HFFc6 (cell line): Measurements from ENCODE around the gene MRPL12. TPM values are rescaled to one million over a fixed set of nuclear protein-coding genes. Genes with fewer than 3 reads are reported as not detected.
"Not testable (repeated sequence)": the region's sequence is repeated elsewhere in the genome, so short reads cannot be mapped to it uniquely, and the experiment has no call there.

ENCODE experiments used
- DNase-seq: peaks from one replicate; pipeline ENCODE4 v3.0.0-alpha.2; 2018
- H3K27ac Mint-ChIP-seq: 2 replicates; pipeline ENCODE4 v1.8.0; 2020; ENCODE audit warnings: mild to moderate bottlenecking, mixed read lengths
- H3K27me3 Mint-ChIP-seq: 2 replicates; pipeline ENCODE4 v1.8.0; 2021; ENCODE audit warnings: mild to moderate bottlenecking, moderate library complexity, mixed read lengths; ENCODE audit not compliant: insufficient read depth
- H3K36me3 Mint-ChIP-seq: 2 replicates; pipeline ENCODE4 v1.8.0; 2021; ENCODE audit warnings: low read depth, mixed read lengths
- H3K4me1 Mint-ChIP-seq: 2 replicates; pipeline ENCODE4 v1.8.0; 2020; ENCODE audit warnings: low read depth, mixed read lengths
- H3K4me3 Mint-ChIP-seq: 2 replicates; pipeline ENCODE4 v1.8.0; 2020; ENCODE audit warnings: mild to moderate bottlenecking, moderate library complexity, mixed read lengths
- H3K9me3 Mint-ChIP-seq: 2 replicates; pipeline ENCODE4 v1.8.0; 2020; ENCODE audit warnings: mild to moderate bottlenecking, mixed read lengths
- total RNA-seq, 6 experiments: library from RNA; stranded (reverse); fragmentation: NEBNext Ultra II Directional; extraction: Animal tissue kit (Norgen Biotek cat#: 25700); gene quantifications; 2 replicates in 1 of 6; 3 replicates in 5 of 6; pipeline ENCODE4 v1.2.3, GENCODE V29; 2021
- TF ChIP-seq, protein P1 (sequence below): fragments of 200-600 bp; sonication (generic); IDR thresholded peaks from 2 replicates; pipeline ENCODE4 v1.5.0; 2021; ENCODE audit warnings: antibody characterized with exemption, mild to moderate bottlenecking

MRPL12 gene
- total RNA-seq, 6 experiments from 2014 or later: 105 to 124 (median 113) TPM

GRCh38 chr17:81675515-81676221, 27.5 kb upstream of the MRPL12 start:
- not testable (repeated sequence) for H3K27ac Mint-ChIP-seq, H3K9me3 Mint-ChIP-seq, H3K4me3 Mint-ChIP-seq, H3K36me3 Mint-ChIP-seq, H3K4me1 Mint-ChIP-seq, H3K27me3 Mint-ChIP-seq
- DNase-seq: peak; percentile 26
- TF ChIP-seq, protein P1, sequence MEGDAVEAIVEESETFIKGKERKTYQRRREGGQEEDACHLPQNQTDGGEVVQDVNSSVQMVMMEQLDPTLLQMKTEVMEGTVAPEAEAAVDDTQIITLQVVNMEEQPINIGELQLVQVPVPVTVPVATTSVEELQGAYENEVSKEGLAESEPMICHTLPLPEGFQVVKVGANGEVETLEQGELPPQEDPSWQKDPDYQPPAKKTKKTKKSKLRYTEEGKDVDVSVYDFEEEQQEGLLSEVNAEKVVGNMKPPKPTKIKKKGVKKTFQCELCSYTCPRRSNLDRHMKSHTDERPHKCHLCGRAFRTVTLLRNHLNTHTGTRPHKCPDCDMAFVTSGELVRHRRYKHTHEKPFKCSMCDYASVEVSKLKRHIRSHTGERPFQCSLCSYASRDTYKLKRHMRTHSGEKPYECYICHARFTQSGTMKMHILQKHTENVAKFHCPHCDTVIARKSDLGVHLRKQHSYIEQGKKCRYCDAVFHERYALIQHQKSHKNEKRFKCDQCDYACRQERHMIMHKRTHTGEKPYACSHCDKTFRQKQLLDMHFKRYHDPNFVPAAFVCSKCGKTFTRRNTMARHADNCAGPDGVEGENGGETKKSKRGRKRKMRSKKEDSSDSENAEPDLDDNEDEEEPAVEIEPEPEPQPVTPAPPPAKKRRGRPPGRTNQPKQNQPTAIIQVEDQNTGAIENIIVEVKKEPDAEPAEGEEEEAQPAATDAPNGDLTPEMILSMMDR: peak; percentile 79

DNA sequence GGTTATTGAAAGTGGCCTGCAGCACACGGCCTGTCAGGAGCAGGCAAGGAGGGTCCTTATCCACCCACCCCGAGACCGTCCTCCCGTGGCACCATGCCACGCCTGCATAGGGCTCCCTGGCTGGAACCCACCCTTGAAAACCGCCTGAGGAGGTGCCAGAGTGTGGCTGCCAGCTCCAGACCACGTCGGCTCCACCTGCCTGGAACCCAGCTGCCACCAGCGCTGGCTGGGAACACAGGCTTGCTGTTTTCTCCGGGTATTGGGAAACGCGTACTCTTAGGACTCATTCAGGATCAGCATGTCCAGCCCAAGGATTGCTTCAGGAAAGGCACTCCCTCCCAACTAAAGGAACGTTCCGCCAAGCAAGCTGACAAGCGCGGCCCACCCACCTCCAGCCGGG, 26.3 kb upstream of the MRPL12 start:
- Mint-ChIP-seq H3K9me3 (no peaks in the 10 kb centered on the region), H3K36me3 (peaks cover 5% of the 10 kb centered on the region; the same call in 1 of the 2 replicates), H3K27ac (no peak overlapping the region), H3K27me3 (peaks cover 1% of the 10 kb centered on the region), H3K4me3 (no peak overlapping the region), H3K4me1 (peaks cover 7% of the 10 kb centered on the region)
- DNase-seq: no peak
- TF ChIP-seq, protein P1: no peak

DNA sequence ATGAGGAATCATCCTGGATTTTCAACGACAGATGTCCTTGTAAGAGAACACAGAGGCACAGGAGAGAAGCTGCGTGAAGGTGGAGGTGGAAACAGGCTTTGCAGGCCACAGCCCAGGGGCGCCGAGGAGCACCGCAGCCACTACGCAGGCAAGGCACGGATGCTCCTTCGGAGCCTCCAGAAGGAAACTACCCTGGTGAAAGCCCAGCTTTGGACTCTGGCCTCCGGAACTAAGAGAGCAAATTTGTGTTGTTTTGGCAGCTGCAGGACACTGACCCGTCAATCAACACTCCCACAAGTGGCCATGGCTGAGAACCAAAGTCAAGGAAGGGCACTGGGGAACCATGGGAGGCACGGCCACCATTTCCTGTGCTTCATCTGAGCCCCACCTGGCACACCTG, 23.0 kb upstream of the MRPL12 start:
- no peak overlapping the region for H3K4me3 Mint-ChIP-seq
- TF ChIP-seq, protein P1: no peak
- peaks cover 10% of the 10 kb centered on the region for H3K27me3 Mint-ChIP-seq
- no peaks in the 10 kb centered on the region for H3K9me3 Mint-ChIP-seq
- DNase-seq: no peak
- H3K36me3 Mint-ChIP-seq: peaks cover 22% of the 10 kb centered on the region
- H3K4me1 Mint-ChIP-seq: peaks cover 25% of the 10 kb centered on the region
- no peak overlapping the region for H3K27ac Mint-ChIP-seq

DNA sequence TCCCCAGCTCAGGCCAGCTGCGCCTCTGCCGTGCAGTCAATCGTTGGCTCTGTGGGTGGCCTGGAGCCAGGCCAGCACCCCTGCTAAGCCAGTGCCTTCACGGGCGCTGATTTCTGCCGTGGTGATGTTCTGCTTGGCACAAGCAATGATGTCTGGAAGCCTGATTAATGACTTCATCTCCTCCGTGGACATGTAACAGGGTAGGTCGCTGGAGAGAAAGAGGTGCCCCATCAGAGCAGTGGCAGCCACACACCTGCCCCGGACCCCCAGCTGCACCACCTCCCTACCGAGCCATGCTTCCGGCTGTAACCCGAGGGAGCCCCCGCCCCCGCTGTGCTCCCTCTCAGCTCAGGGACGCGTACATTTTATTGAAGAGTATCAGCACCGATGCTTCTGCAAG, 21.5 kb upstream of the MRPL12 start:
- peak overlapping the region; percentile 47 for H3K4me3 Mint-ChIP-seq
- H3K27ac Mint-ChIP-seq: no peak overlapping the region
- H3K9me3 Mint-ChIP-seq: no peaks in the 10 kb centered on the region
- peaks cover 23% of the 10 kb centered on the region for H3K36me3 Mint-ChIP-seq
- peaks cover 10% of the 10 kb centered on the region for H3K27me3 Mint-ChIP-seq
- H3K4me1 Mint-ChIP-seq: peaks cover 24% of the 10 kb centered on the region
- no peak for DNase-seq
- TF ChIP-seq, protein P1: no peak

DNA sequence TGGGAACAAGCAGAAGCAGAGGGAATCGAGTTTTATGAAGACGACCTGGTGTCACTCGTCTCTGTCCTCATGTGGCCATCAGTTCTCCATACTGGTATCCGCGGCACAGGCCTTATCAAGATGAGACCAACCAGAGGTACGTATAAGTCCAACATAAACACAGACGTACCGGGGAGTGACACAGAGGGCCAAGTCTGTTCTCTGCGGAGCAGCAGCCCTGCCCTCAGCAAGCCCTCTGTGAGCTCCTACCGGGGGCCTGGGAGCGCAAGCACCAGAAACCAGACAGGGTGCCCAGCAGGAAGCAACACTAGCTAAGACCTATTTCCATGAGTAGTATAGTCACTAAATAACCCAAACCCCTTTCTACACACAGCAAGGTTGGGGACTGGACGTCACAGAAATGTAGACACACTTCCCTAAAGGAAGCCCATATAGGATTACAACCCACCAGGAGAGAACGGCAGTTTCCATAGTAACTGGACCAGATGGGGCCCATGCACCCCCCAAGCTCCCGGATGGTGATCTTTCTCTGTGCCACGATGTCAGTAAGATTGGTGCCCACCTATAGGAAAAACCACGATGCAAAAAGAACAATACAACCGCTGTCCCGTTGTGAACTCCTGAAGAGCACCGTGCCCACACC, 20.5 kb upstream of the MRPL12 start:
- Mint-ChIP-seq H3K36me3 (peaks cover 23% of the 10 kb centered on the region), H3K4me3 (peak overlapping the region; percentile 97), H3K4me1 (peaks cover 24% of the 10 kb centered on the region), H3K9me3 (no peaks in the 10 kb centered on the region), H3K27ac (peak overlapping the region; percentile 88), H3K27me3 (peaks cover 13% of the 10 kb centered on the region)
- no peak for DNase-seq
- TF ChIP-seq, protein P1: no peak
